ENCODE results near the gene OSR1. TPM values are rescaled to one million over a fixed set of nuclear protein-coding genes. Genes with fewer than 3 reads are reported as not detected.

The OSR1 gene
- total and polyA plus RNA-seq, 9 of the 15 experiments (the other 6 are each of a cell fraction or from before 2014, with no cell fraction given), result not detected

DNA sequence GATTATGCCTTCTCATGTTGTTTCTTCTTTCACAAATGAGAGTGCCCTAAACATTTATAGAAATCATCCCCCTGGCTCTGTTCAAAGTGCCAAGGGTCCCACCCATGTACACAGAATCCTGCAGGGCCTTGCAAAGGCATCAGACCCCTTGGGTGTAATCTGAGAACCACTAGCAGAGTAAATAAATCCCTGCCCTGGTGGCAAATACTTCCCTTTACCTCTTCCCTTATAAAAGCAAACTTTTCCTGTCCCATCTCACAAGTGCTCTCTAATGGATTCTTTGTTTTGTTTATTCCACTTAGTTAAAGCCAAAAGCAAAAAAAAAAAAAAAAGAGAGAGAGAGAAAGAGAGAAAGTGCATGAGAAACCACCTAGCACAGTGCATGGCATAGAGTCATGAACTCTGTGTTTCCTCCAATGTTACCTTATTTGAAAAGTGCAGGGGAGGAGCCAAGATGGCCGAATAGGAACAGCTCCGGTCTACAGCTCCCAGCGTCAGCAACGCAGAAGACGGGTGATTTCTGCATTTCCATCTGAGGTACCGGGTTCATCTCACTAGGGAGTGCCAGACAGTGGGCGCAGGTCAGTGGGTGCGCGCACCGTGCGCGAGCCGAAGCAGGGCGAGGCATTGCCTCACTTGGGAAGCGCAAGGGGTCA is 52.9 kb downstream of the OSR1 start (continued):
- TF ChIP-seq, protein P1, sequence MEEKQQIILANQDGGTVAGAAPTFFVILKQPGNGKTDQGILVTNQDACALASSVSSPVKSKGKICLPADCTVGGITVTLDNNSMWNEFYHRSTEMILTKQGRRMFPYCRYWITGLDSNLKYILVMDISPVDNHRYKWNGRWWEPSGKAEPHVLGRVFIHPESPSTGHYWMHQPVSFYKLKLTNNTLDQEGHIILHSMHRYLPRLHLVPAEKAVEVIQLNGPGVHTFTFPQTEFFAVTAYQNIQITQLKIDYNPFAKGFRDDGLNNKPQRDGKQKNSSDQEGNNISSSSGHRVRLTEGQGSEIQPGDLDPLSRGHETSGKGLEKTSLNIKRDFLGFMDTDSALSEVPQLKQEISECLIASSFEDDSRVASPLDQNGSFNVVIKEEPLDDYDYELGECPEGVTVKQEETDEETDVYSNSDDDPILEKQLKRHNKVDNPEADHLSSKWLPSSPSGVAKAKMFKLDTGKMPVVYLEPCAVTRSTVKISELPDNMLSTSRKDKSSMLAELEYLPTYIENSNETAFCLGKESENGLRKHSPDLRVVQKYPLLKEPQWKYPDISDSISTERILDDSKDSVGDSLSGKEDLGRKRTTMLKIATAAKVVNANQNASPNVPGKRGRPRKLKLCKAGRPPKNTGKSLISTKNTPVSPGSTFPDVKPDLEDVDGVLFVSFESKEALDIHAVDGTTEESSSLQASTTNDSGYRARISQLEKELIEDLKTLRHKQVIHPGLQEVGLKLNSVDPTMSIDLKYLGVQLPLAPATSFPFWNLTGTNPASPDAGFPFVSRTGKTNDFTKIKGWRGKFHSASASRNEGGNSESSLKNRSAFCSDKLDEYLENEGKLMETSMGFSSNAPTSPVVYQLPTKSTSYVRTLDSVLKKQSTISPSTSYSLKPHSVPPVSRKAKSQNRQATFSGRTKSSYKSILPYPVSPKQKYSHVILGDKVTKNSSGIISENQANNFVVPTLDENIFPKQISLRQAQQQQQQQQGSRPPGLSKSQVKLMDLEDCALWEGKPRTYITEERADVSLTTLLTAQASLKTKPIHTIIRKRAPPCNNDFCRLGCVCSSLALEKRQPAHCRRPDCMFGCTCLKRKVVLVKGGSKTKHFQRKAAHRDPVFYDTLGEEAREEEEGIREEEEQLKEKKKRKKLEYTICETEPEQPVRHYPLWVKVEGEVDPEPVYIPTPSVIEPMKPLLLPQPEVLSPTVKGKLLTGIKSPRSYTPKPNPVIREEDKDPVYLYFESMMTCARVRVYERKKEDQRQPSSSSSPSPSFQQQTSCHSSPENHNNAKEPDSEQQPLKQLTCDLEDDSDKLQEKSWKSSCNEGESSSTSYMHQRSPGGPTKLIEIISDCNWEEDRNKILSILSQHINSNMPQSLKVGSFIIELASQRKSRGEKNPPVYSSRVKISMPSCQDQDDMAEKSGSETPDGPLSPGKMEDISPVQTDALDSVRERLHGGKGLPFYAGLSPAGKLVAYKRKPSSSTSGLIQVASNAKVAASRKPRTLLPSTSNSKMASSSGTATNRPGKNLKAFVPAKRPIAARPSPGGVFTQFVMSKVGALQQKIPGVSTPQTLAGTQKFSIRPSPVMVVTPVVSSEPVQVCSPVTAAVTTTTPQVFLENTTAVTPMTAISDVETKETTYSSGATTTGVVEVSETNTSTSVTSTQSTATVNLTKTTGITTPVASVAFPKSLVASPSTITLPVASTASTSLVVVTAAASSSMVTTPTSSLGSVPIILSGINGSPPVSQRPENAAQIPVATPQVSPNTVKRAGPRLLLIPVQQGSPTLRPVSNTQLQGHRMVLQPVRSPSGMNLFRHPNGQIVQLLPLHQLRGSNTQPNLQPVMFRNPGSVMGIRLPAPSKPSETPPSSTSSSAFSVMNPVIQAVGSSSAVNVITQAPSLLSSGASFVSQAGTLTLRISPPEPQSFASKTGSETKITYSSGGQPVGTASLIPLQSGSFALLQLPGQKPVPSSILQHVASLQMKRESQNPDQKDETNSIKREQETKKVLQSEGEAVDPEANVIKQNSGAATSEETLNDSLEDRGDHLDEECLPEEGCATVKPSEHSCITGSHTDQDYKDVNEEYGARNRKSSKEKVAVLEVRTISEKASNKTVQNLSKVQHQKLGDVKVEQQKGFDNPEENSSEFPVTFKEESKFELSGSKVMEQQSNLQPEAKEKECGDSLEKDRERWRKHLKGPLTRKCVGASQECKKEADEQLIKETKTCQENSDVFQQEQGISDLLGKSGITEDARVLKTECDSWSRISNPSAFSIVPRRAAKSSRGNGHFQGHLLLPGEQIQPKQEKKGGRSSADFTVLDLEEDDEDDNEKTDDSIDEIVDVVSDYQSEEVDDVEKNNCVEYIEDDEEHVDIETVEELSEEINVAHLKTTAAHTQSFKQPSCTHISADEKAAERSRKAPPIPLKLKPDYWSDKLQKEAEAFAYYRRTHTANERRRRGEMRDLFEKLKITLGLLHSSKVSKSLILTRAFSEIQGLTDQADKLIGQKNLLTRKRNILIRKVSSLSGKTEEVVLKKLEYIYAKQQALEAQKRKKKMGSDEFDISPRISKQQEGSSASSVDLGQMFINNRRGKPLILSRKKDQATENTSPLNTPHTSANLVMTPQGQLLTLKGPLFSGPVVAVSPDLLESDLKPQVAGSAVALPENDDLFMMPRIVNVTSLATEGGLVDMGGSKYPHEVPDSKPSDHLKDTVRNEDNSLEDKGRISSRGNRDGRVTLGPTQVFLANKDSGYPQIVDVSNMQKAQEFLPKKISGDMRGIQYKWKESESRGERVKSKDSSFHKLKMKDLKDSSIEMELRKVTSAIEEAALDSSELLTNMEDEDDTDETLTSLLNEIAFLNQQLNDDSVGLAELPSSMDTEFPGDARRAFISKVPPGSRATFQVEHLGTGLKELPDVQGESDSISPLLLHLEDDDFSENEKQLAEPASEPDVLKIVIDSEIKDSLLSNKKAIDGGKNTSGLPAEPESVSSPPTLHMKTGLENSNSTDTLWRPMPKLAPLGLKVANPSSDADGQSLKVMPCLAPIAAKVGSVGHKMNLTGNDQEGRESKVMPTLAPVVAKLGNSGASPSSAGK (IDR thresholded peaks at IDR 0.05), result peak; percentile 49; the same call in 1 of the 2 replicates
- TF ChIP-seq EP400 (IDR thresholded peaks at IDR 0.05) (0 out of 2 replicates have a peak, but pooled peaks have one; percentile 19), CXXC5 (CRISPR knock-in tag; IDR thresholded peaks at IDR 0.05) (peak; percentile 51), YY1 (IDR thresholded peaks at IDR 0.05; ENCODE audit: borderline replicate concordance in 1 of 3, control insufficient read depth in 1 of 3, extremely low read depth in 1 of 3, insufficient read depth in 3 of 3, insufficient read length in 1 of 3, insufficient replicate concordance in 2 of 3, low read depth in 1 of 3, low read length in 2 of 3) (peak in 2 of 3 experiments; percentile 19 to 77), ZNF766 (CRISPR knock-in tag; conservative IDR thresholded peaks at IDR 0.05) (0 out of 2 replicates have a peak, but pooled peaks have one; percentile 18), EHMT2 (IDR thresholded peaks at IDR 0.05) (peak; percentile 62; the same call in 1 of the 2 replicates), TAF7 (tag; IDR thresholded peaks at IDR 0.05) (peak; percentile 43; the same call in 1 of the 2 replicates)
